ENCODE data around the gene TBC1D30.

DNA sequence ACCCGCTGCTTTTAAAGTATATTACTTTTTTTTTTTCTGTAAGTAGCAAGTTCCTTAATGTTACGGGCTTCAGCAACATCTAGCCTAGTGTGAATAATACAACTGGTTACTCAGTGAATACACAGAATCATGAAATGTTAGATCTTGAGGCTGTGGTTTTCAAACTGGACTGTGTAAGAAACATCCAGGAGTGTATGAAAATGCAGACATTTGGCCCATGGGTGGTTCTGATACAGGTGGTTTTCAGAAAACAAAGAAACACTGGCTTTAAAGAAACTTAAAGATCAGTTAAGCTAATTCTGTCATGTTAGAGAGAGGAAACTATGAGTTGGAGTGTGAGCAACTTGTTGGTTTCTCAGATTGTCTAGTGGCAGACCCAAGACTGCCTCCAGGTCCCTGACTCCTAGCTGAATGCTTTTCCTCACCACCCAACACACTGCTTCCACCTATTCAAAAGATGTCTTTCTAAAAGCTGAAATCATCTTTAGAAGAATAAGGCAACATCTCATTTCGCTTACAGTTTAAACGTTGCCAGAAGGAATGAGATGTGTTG is 36.1 kb downstream of the TBC1D30 start:
- TF ChIP-seq, protein P1, sequence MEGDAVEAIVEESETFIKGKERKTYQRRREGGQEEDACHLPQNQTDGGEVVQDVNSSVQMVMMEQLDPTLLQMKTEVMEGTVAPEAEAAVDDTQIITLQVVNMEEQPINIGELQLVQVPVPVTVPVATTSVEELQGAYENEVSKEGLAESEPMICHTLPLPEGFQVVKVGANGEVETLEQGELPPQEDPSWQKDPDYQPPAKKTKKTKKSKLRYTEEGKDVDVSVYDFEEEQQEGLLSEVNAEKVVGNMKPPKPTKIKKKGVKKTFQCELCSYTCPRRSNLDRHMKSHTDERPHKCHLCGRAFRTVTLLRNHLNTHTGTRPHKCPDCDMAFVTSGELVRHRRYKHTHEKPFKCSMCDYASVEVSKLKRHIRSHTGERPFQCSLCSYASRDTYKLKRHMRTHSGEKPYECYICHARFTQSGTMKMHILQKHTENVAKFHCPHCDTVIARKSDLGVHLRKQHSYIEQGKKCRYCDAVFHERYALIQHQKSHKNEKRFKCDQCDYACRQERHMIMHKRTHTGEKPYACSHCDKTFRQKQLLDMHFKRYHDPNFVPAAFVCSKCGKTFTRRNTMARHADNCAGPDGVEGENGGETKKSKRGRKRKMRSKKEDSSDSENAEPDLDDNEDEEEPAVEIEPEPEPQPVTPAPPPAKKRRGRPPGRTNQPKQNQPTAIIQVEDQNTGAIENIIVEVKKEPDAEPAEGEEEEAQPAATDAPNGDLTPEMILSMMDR (IDR thresholded peaks at IDR 0.05; ENCODE audit: insufficient read depth, low read length, poor library complexity, severe bottlenecking): no peak
- TF ChIP-seq EZH2phosphoT487 (conservative IDR thresholded peaks at IDR 0.05; ENCODE audit: low read length): no peak

Measured in SU-DHL-6 (cell line).